Activated naive CD8-positive, alpha-beta T cell (primary cell): ENCODE results near the gene RUSC1.
A peak's percentile ranks its signal among the peaks of the same experiment; 100 is the strongest.

ENCODE experiments used
- H3K27ac Mint-ChIP-seq: one replicate; pipeline ENCODE4 v1.8.0; 2021; ENCODE audit warnings: mixed read lengths
- H3K27me3 Mint-ChIP-seq: one replicate; pipeline ENCODE4 v1.8.0; 2021; ENCODE audit warnings: mixed read lengths
- H3K36me3 Mint-ChIP-seq: one replicate; pipeline ENCODE4 v1.8.0; 2021; ENCODE audit warnings: mixed read lengths
- H3K4me1 Mint-ChIP-seq: one replicate; pipeline ENCODE4 v1.8.0; 2021; ENCODE audit warnings: low read depth, mixed read lengths
- H3K4me3 Mint-ChIP-seq: one replicate; pipeline ENCODE4 v1.8.0; 2021; ENCODE audit warnings: mild to moderate bottlenecking, mixed read lengths
- H3K9me3 Mint-ChIP-seq: one replicate; pipeline ENCODE4 v1.8.0; 2021; ENCODE audit warnings: low read depth, mixed read lengths

RUSC1 gene, protein sequence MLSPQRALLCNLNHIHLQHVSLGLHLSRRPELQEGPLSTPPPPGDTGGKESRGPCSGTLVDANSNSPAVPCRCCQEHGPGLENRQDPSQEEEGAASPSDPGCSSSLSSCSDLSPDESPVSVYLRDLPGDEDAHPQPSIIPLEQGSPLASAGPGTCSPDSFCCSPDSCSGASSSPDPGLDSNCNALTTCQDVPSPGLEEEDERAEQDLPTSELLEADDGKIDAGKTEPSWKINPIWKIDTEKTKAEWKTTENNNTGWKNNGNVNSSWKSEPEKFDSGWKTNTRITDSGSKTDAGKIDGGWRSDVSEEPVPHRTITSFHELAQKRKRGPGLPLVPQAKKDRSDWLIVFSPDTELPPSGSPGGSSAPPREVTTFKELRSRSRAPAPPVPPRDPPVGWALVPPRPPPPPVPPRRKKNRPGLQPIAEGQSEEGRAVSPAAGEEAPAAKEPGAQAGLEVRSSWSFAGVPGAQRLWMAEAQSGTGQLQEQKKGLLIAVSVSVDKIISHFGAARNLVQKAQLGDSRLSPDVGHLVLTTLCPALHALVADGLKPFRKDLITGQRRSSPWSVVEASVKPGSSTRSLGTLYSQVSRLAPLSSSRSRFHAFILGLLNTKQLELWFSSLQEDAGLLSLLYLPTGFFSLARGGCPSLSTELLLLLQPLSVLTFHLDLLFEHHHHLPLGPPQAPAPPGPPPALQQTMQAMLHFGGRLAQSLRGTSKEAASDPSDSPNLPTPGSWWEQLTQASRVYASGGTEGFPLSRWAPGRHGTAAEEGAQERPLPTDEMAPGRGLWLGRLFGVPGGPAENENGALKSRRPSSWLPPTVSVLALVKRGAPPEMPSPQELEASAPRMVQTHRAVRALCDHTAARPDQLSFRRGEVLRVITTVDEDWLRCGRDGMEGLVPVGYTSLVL

DNA sequence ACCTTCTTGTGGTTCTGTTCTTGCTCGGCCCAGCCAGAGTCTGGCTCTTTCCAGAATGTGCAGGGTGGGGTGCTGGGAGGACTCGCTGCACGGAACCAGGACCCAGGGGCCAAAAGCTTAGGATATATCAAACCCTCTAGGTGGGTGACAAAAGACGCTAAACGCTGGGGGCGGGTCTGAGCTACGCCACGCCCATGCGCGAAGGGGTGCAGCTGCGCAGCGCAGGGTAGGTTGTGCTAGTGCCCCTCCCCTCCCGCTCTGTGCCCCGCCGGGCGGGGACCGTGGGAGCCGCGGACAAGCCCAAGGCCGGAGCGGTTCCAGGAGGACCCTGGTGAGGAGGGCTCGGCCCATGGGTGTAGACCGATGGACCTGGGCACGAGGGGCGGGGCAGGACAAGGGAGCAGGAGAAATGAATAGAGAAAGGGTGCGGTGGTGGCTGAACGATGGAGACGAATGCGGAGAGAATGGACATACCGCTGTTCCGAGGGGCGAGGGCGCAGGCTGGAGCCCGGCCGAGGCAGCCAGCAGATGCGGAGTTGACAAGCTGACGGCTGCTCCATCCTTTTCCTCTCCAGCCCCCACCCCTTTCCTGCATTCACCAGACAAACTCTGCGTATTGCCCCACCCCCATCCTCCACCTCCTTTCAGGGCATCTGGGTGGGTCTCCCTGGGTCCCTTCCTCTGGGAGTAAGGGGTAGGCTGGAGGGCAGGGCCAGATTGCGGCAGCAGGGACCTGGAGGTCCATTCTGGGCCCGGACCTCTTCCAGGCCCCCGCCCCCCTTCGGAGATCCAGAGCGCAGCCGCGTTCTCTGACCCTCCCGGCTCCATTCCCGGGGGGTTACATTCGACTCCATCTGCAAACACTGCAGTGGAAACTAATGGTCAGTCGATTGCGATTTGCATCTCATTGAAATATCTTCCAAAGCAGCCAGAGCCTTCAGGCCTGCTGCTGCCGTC is at the start of gene RUSC1:
Gene RUSC1, plus strand, starts transcription at position 234 of the 957 bp plus-strand sequence. CDS start 880 bp downstream, outside the sequence.
- Mint-ChIP-seq H3K4me3 (peak within 1 kb of the TSS; percentile 67), H3K27ac (no peak within 1 kb of the TSS), H3K4me1 (peaks cover 29% of the 10 kb centered on the region), H3K36me3 (no peaks in the 10 kb centered on the region), H3K9me3 (no peaks in the 10 kb centered on the region), H3K27me3 (no peaks in the 10 kb centered on the region)

DNA sequence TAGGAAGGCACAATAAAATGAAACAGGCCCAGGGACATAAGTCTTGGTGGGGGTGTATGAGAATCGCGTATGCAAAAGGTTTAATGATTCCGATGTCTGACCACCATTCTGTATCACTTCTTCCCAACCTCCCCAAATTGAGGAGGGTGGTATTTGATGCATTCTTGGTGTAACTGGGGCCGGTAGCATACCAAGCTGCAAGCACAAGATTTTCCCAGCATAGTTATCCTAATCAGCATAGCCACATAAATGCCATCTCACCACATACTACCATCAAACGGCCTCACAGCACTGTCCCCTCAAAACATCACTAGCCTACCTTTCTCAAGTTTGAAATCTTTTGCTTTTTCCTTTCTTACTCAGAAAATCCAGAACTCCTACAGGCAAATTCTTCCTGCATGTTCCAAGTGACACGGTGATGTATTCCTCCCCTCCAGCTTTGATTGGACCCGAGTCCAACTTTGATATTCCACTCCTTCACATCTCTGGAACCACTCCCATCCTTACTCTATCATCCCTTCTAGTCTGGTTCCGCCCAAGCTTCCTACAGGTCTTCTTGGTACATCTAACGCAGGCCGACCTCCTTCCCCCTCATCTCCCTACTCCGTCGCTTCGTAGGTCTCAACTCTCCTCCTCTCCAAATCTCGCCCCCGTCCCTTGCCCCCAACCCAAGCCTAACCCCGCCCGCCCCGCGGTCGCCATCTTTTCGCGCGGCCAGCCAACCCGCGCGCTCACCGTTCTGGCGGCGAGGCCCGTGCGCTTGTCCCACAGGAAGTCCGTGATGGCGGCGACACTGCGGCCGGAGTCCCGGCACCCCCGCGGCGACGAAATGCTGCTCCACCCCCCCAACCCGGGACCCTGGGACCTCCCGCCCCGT is 48.0 kb upstream of the RUSC1 start:
- Mint-ChIP-seq H3K4me1 (peaks cover 33% of the 10 kb centered on the region), H3K27me3 (no peaks in the 10 kb centered on the region), H3K9me3 (no peaks in the 10 kb centered on the region), H3K4me3 (peak overlapping the region; percentile 98), H3K36me3 (peaks cover 5% of the 10 kb centered on the region), H3K27ac (peak overlapping the region; percentile 96)

DNA sequence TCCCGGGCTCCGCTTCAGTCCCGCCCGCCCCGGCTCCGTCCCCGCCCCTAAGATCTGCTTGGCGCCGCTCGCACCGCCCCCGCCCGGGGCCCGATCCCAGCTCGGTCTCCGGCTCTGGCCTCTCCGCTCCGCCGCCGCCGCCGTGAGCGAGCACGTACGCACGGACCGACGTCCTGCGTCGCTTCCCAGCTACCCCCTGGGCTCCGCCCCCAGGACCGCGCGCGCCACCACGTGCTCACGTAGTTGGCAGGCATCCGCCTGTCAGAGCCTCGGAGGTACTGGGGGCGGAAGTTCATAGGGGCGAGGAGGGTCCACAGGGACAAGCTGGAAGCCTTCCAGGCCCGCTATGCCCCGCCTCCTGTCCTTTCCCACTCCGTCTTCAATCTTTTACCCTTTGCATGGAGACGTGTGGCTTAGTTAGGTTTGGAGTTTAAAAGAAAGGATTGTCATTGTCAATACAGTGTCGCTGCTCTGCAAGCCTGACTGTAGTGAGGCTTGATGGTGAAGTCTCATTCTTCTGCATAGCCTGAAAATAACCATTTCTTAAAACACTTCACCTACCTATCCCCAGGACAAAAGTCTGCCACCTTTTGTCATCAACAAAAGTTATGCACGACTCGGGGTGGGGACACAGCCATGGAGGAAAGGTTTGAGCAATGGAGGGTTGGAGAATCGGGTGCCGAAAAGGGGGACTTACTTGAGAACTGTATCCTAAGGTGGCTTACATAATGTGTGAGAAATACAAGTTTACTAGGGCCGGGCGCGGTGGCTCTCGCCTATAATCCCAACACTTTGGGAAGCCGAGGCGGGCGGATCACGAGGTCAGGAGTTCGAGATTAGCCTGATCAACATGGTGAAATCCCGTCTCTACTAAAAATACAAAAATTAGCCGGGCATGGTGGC is 47.1 kb upstream of the RUSC1 start, which contains the start of gene CLK2:
Gene CLK2, minus strand, starts transcription at position 162 of the 903 bp plus-strand sequence. CDS start 2,527 bp downstream, outside the sequence.
- peaks cover 5% of the 10 kb centered on the region for H3K36me3 Mint-ChIP-seq
- no peaks in the 10 kb centered on the region for H3K27me3 Mint-ChIP-seq
- H3K4me3 Mint-ChIP-seq: peak within 1 kb of the TSS; percentile 98
- H3K4me1 Mint-ChIP-seq: peaks cover 36% of the 10 kb centered on the region
- H3K27ac Mint-ChIP-seq: peak within 1 kb of the TSS; percentile 96
- no peaks in the 10 kb centered on the region for H3K9me3 Mint-ChIP-seq

DNA sequence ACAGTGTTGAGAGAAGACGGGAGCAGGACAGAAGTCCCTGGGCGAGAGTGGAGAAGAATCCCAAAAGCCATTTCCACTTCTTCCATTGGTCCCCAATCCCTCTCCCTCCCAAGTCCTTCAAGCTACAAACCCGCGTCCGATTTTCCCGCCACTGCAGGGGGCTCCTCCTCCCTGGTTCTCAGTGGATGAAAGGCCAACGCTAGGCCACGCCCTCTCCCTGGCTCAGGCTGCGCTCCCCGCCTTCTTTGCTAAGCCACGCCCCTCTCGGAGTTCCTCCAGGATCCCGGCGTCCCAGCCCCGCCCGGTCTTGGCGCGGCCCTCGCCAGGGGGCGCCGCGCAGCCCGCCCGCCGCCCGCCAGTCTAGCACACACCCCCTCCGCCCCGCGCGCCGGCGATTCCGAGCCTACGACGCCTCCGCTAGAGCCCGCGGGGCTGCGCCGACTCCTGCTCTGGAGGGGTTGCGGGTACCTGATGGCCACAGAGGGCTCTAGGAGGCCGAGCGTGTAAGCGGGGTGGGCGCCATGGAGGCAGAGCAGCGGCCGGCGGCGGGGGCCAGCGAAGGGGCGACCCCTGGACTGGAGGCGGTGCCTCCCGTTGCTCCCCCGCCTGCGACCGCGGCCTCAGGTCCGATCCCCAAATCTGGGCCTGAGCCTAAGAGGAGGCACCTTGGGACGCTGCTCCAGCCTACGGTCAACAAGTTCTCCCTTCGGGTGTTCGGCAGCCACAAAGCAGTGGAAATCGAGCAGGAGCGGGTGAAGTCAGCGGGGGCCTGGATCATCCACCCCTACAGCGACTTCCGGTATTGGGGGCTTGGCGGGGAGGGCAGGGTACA is 43.4 kb upstream of the RUSC1 start, which contains the start of gene HCN3:
Gene HCN3, plus strand, starts transcription at position 394 of the 832 bp plus-strand sequence. Its CDS starts 128 bp downstream, at position 522.
- no peaks in the 10 kb centered on the region for H3K9me3 Mint-ChIP-seq
- H3K4me1 Mint-ChIP-seq: peaks cover 31% of the 10 kb centered on the region
- H3K36me3 Mint-ChIP-seq: peaks cover 5% of the 10 kb centered on the region
- H3K27ac Mint-ChIP-seq: peak within 1 kb of the TSS; percentile 22
- H3K27me3 Mint-ChIP-seq: no peaks in the 10 kb centered on the region
- H3K4me3 Mint-ChIP-seq: peak within 1 kb of the TSS; percentile 82

DNA sequence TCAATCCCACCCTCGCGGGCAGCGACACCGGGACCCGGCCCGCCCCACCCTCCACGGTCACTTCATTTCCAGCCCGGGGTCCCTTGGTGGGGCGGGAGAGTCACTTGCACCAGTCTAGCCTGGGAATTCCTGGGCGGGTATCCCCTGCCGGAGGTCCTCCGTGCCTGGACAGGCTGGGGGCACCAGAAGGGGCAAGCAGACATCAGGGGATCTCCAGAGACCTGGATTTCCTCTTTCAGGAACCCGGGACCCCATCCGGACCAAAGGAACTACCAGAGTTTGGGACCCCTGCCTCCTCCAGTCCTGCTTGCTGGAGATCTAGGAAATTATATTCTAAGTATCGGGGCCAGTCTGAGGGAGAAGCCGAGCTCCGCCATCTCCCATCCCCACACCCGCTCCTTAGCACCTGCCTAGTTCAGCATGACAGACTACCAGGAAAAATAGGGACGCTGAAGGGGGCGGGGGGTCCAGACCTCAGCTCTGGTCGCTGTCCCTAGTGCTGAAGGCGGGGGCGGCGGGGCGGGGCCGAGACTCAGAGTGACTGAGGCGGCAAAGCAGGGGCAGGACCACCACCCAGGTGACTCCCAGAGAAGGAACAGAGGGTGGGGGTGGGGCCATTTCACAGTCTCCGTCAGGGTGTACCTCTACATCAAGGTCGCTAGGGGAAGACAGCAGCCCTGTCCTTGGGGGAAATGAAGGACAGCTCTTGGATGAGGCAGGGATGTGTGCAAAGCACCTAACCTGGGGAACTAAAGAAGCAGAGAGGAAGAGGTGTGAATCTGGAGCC is 42.6 kb upstream of the RUSC1 start:
- H3K27me3 Mint-ChIP-seq: no peaks in the 10 kb centered on the region
- no peaks in the 10 kb centered on the region for H3K9me3 Mint-ChIP-seq
- H3K4me1 Mint-ChIP-seq: peaks cover 24% of the 10 kb centered on the region
- peak overlapping the region; percentile 67 for H3K4me3 Mint-ChIP-seq
- no peak overlapping the region for H3K27ac Mint-ChIP-seq
- no peaks in the 10 kb centered on the region for H3K36me3 Mint-ChIP-seq

DNA sequence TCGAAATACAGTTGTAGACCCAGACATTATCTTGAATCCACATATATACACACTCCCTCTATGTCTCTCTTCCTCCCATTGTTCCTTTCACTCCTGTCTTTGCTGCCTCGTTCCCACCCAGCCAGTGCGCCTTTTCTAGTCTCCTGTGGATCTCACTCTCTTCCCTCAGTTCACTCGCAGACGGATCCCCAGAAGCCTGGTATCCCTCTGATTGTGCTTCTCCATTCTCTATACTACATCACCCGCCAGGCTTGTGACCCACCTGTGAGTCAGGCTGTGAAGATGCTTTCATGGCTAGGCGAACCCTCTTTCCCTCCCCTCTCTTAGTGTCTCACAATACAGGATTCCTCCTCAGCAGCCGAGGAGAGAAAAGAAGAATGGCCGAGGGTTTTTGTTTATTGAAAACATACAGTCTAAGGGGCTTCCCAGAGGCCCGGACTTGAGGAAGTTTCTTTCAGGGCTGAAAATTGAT is 42.0 kb upstream of the RUSC1 start:
- peak overlapping the region; percentile 65 for H3K4me3 Mint-ChIP-seq
- peak overlapping the region; percentile 78 for H3K27ac Mint-ChIP-seq
- H3K4me1 Mint-ChIP-seq: peaks cover 20% of the 10 kb centered on the region
- no peaks in the 10 kb centered on the region for H3K9me3 Mint-ChIP-seq
- H3K27me3 Mint-ChIP-seq: no peaks in the 10 kb centered on the region
- no peaks in the 10 kb centered on the region for H3K36me3 Mint-ChIP-seq

DNA sequence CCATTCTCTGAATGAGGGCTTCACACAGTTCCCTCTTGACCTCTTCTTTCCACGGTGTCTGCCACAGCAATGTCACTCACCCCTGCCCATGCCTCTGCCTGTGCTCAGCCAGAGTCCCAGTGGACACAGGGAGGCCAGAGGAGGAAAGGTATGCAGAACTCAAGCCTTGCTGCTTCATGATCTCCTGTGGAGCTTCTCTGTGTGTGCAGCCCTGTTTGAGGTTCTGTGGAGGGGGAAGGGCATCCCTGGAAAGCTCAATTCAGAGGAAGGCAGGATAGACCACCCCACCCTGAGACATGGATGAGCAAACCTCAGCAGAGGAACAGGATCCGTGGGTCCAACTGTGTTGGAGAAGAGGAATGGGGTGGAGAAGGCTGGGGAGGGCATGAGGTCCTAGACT is 41.4 kb upstream of the RUSC1 start:
- Mint-ChIP-seq H3K36me3 (no peaks in the 10 kb centered on the region), H3K27ac (no peak overlapping the region), H3K4me1 (peaks cover 18% of the 10 kb centered on the region), H3K9me3 (no peaks in the 10 kb centered on the region), H3K27me3 (no peaks in the 10 kb centered on the region), H3K4me3 (no peak overlapping the region)

DNA sequence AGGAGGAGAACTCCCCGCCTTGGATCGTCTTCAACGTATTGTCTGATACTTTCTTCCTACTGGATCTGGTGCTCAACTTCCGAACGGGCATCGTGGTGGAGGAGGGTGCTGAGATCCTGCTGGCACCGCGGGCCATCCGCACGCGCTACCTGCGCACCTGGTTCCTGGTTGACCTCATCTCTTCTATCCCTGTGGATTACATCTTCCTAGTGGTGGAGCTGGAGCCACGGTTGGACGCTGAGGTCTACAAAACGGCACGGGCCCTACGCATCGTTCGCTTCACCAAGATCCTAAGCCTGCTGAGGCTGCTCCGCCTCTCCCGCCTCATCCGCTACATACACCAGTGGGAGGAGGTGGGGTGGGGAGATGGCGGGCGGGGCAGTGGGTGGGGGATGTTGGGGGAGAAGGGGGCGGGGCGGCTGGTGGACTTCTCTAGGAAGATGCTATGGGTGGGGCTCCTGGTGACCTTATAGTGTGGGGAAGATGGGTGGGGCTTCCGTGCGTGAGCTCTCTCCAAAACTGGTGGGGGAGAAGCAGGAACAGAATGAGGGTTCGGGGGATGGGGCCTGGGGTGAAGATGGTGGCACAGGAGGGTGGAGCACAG is 38.1 kb upstream of the RUSC1 start:
- H3K27ac Mint-ChIP-seq: no peak overlapping the region
- H3K9me3 Mint-ChIP-seq: no peaks in the 10 kb centered on the region
- H3K4me1 Mint-ChIP-seq: peaks cover 5% of the 10 kb centered on the region
- no peaks in the 10 kb centered on the region for H3K27me3 Mint-ChIP-seq
- H3K4me3 Mint-ChIP-seq: no peak overlapping the region
- no peaks in the 10 kb centered on the region for H3K36me3 Mint-ChIP-seq

DNA sequence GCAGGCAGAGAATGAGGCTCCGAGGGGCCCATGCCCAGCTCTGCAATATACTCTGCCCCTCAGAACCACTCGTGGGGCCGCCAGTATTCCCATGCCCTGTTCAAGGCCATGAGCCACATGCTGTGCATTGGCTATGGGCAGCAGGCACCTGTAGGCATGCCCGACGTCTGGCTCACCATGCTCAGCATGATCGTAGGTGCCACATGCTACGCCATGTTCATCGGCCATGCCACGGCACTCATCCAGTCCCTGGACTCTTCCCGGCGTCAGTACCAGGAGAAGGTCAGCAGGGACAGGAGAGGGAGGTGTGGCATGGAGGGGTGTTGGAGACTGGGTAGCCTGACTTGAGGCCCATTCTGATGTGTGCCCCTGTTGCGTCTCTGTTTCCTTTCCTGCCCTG is 36.2 kb upstream of the RUSC1 start:
- Mint-ChIP-seq H3K27me3 (no peaks in the 10 kb centered on the region), H3K36me3 (no peaks in the 10 kb centered on the region), H3K27ac (no peak overlapping the region), H3K4me3 (no peak overlapping the region), H3K9me3 (no peaks in the 10 kb centered on the region), H3K4me1 (no peaks in the 10 kb centered on the region)

DNA sequence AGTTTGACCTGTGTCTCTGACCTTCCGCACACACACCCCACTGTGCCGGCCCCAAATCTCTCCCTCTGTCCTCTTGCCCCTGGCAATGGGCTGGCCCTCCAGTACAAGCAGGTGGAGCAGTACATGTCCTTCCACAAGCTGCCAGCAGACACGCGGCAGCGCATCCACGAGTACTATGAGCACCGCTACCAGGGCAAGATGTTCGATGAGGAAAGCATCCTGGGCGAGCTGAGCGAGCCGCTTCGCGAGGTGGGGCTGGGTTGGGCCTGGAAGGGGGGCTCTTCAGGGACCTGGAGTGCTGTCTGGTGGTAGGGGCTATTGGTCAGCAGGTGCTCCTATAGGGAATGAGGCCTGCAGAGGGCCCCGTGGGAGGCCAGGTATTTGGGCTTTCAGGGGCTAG is 35.6 kb upstream of the RUSC1 start:
- Mint-ChIP-seq H3K27me3 (no peaks in the 10 kb centered on the region), H3K4me3 (no peak overlapping the region), H3K36me3 (no peaks in the 10 kb centered on the region), H3K4me1 (no peaks in the 10 kb centered on the region), H3K27ac (no peak overlapping the region), H3K9me3 (no peaks in the 10 kb centered on the region)

DNA sequence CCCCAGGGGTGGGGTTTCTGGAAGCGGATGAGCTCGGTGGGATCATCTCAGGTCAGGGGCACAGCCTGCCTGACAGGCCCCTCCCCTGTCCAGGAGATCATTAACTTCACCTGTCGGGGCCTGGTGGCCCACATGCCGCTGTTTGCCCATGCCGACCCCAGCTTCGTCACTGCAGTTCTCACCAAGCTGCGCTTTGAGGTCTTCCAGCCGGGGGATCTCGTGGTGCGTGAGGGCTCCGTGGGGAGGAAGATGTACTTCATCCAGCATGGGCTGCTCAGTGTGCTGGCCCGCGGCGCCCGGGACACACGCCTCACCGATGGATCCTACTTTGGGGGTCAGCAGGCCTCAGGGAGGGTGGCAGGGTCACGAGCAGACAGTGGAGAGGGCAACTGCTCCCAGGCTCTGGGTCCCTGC is 35.1 kb upstream of the RUSC1 start:
- Mint-ChIP-seq H3K4me1 (no peaks in the 10 kb centered on the region), H3K27ac (no peak overlapping the region), H3K27me3 (no peaks in the 10 kb centered on the region), H3K9me3 (no peaks in the 10 kb centered on the region), H3K4me3 (no peak overlapping the region), H3K36me3 (no peaks in the 10 kb centered on the region)
